Panc1 (cell line): ENCODE data around the gene ORMDL2.

Source experiments
- CTCF ChIP-seq: fragments of 450-650 bp; IDR thresholded peaks from 2 replicates; pipeline ENCODE4 v1.5.1; 2017; ENCODE audit warnings: mild to moderate bottlenecking
- POLR2AphosphoS5 ChIP-seq: IDR thresholded peaks from 2 replicates; pipeline ENCODE4 v1.6.1; 2012; ENCODE audit warnings: mild to moderate bottlenecking, low read depth, low read length, moderate library complexity

DNA sequence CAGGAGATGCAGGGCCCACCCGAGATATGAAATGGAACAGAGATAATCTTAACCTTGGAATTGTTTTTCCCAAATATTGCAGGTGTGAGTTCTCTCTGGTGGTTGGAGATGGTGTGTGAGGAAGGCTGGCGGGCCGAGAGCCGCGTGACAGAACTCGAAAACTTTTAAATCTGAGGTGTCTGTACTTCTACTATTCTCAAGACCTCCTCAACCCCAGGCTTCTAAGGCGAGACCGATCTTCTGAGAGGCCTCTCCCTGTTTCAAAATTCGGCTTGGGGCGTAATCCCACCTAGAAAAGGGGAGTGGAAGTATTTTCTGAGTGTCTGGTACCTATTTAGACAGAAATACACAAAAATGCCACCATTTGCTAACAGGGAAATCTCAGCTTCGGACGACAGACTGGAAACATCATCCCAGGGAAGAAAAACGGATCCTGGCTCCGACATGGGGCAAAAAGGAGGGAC is 928 bp upstream of the ORMDL2 start:
- no peak for TF ChIP-seq POLR2AphosphoS5
- TF ChIP-seq CTCF = no peak
